GM23338 (cell line): ENCODE results near the gene PRMT7. TPM values are rescaled to one million over a fixed set of nuclear protein-coding genes. Genes with fewer than 3 reads are reported as not detected.
A peak's percentile ranks its signal among the peaks of the same experiment; 100 is the strongest.

Experiments
- ATAC-seq: fragments of 200-7000 bp; cut with Tn5 transposase; 3 replicates; pipeline ENCODE4 v1.9.1; 2020
- DNase-seq: peaks from one replicate; pipeline ENCODE4 v3.0.0-alpha.2; 2015; ENCODE audit warnings: low spot score
- H2AFZ ChIP-seq: fragments of 200-600 bp; sonication (generic); 2 replicates; pipeline ENCODE4 v1.8.0; 2016; ENCODE audit warnings: antibody characterized with exemption, mild to moderate bottlenecking, moderate library complexity
- H3F3A ChIP-seq: fragments of 200-600 bp; sonication (generic); replicated peaks from 2 replicates; pipeline ENCODE4 v1.8.0; 2017; ENCODE audit warnings: antibody characterized with exemption, mixed run types, low read depth
- H3K27ac ChIP-seq: fragments of 200-600 bp; sonication (generic); 2 replicates; pipeline ENCODE4 v1.6.1; 2016; ENCODE audit warnings: low read depth
- H3K27me3 ChIP-seq: fragments of 200-600 bp; sonication (generic); 2 replicates; pipeline ENCODE4 v1.8.0; 2016; ENCODE audit warnings: mild to moderate bottlenecking, mixed run types, moderate library complexity; ENCODE audit not compliant: insufficient read depth
- H3K36me3 ChIP-seq: fragments of 200-600 bp; sonication (generic); 2 replicates; pipeline ENCODE4 v1.8.0; 2016; ENCODE audit warnings: mild to moderate bottlenecking; ENCODE audit not compliant: insufficient read depth
- H3K4me1 ChIP-seq: fragments of 200-600 bp; sonication (generic); 2 replicates; pipeline ENCODE4 v1.8.0; 2016; ENCODE audit warnings: mild to moderate bottlenecking, moderate library complexity; ENCODE audit not compliant: insufficient read depth
- H3K4me2 ChIP-seq: fragments of 200-600 bp; sonication (generic); 2 replicates; pipeline ENCODE4 v1.7.1; 2017; ENCODE audit warnings: mixed run types
- H3K4me3 ChIP-seq: fragments of 200-600 bp; sonication (generic); 2 replicates; pipeline ENCODE4 v1.6.1; 2016; ENCODE audit warnings: mixed run types
- H3K79me2 ChIP-seq: fragments of 200-600 bp; sonication (generic); replicated peaks from 2 replicates; pipeline ENCODE4 v1.8.0; 2017; ENCODE audit warnings: mild to moderate bottlenecking; ENCODE audit not compliant: insufficient read depth
- H3K9me2 ChIP-seq: fragments of 200-600 bp; sonication (generic); 2 replicates; pipeline ENCODE4 v1.8.0; 2017; ENCODE audit not compliant: insufficient read depth
- H4K20me1 ChIP-seq: fragments of 200-600 bp; sonication (generic); replicated peaks from 2 replicates; pipeline ENCODE4 v1.8.0; 2017; ENCODE audit warnings: mild to moderate bottlenecking; ENCODE audit not compliant: insufficient read depth
- H3K27ac Mint-ChIP-seq: 2 replicates; pipeline ENCODE4 v1.8.0; 2020; ENCODE audit warnings: inconsistent platforms, mild to moderate bottlenecking, moderate library complexity, mixed read lengths
- H3K27me3 Mint-ChIP-seq: 3 replicates; pipeline ENCODE4 v1.8.0; 2022; ENCODE audit warnings: low read depth, mild to moderate bottlenecking, moderate library complexity, mixed read lengths, inconsistent platforms; ENCODE audit not compliant: insufficient read depth, poor library complexity
- H3K36me3 Mint-ChIP-seq: 3 replicates; pipeline ENCODE4 v1.8.0; 2021; ENCODE audit warnings: low read depth, mild to moderate bottlenecking, inconsistent platforms, moderate library complexity, mixed read lengths
- H3K4me1 Mint-ChIP-seq: 3 replicates; pipeline ENCODE4 v1.8.0; 2020; ENCODE audit warnings: mild to moderate bottlenecking, inconsistent platforms, mixed read lengths
- H3K4me3 Mint-ChIP-seq: 3 replicates; pipeline ENCODE4 v1.8.0; 2021; ENCODE audit warnings: moderate library complexity, mild to moderate bottlenecking, inconsistent platforms, mixed read lengths
- H3K9me3 Mint-ChIP-seq: 3 replicates; pipeline ENCODE4 v1.8.0; 2020; ENCODE audit warnings: moderate library complexity, mild to moderate bottlenecking, inconsistent platforms, mixed read lengths
- CREB1 ChIP-seq: fragments of 250-450 bp; sonication (Bioruptor Pico); IDR thresholded peaks from 2 replicates; pipeline ENCODE4 v1.5.0; 2020; ENCODE audit warnings: low read depth, mild to moderate bottlenecking, moderate library complexity
- CTCF ChIP-seq, 2 experiments: fragments of 200-600 bp in 1 of 2; sonication (generic) in 1 of 2; conservative IDR thresholded peaks; 2 replicates each; pipeline versions ENCODE4 v1.5.1 to v1.6.1; 2016 to 2017; ENCODE audit warnings: antibody characterized with exemption in 2 of 2, low read depth in 2 of 2, mild to moderate bottlenecking in 2 of 2, moderate library complexity in 1 of 2
- EZH2 ChIP-seq: fragments of 200-600 bp; sonication (generic); IDR thresholded peaks from one replicate; pipeline ENCODE4 v1.8.0; 2017; ENCODE audit warnings: antibody characterized with exemption, mild to moderate bottlenecking, low read depth; ENCODE audit not compliant: unreplicated experiment
- EZH2phosphoT487 ChIP-seq: fragments of 200-600 bp; sonication (generic); IDR thresholded peaks from one replicate; pipeline ENCODE4 v1.8.1; 2018; ENCODE audit warnings: antibody characterized with exemption; ENCODE audit not compliant: unreplicated experiment
- JUNB ChIP-seq: IDR thresholded peaks from one replicate; pipeline ENCODE4 v1.6.1; 2016; ENCODE audit warnings: antibody characterized with exemption; ENCODE audit not compliant: unreplicated experiment
- POLR2AphosphoS5 ChIP-seq: IDR thresholded peaks from 2 replicates; pipeline ENCODE4 v1.6.1; 2016; ENCODE audit warnings: antibody characterized with exemption, low read depth
- STAT1 ChIP-seq: IDR thresholded peaks from one replicate; pipeline ENCODE4 v1.6.1; 2016; ENCODE audit warnings: antibody characterized with exemption; ENCODE audit not compliant: unreplicated experiment
- ZNF114 ChIP-seq: fragments of 250-450 bp; sonication (Bioruptor Pico); IDR thresholded peaks from 2 replicates; pipeline ENCODE4 v1.5.0; 2020; ENCODE audit warnings: mild to moderate bottlenecking, moderate library complexity
- ZNF331 ChIP-seq: fragments of 250-450 bp; sonication (Bioruptor Pico); IDR thresholded peaks from 2 replicates; pipeline ENCODE4 v1.5.0; 2020; ENCODE audit warnings: low read depth, mild to moderate bottlenecking, moderate library complexity
- polyA plus RNA-seq: library from polyadenylated mRNA; unstranded; fragments of >200 nt; fragmentation: Nextera tagmentation; extraction: Ambion mirVana; gene quantifications from 2 replicates; pipeline ENCODE4 v1.2.1, GENCODE V29; 2016
- total RNA-seq: library from RNA; depleted of rRNA; stranded (reverse); fragments of >200 nt; shearing (Covaris generic); gene quantifications from 2 replicates; pipeline ENCODE4 v1.2.3, GENCODE V29; 2014
- TF ChIP-seq, protein P1 (sequence below): IDR thresholded peaks from 2 replicates; pipeline ENCODE4 v1.6.1; 2016; ENCODE audit warnings: antibody characterized with exemption
- TF ChIP-seq, protein P2 (sequence below): IDR thresholded peaks from one replicate; pipeline ENCODE4 v1.6.1; 2018; ENCODE audit warnings: antibody characterized with exemption; ENCODE audit not compliant: unreplicated experiment

The PRMT7 gene
- total and polyA plus RNA-seq, 2 experiments from 2014 or later: 20.2 to 65.3 TPM

DNA sequence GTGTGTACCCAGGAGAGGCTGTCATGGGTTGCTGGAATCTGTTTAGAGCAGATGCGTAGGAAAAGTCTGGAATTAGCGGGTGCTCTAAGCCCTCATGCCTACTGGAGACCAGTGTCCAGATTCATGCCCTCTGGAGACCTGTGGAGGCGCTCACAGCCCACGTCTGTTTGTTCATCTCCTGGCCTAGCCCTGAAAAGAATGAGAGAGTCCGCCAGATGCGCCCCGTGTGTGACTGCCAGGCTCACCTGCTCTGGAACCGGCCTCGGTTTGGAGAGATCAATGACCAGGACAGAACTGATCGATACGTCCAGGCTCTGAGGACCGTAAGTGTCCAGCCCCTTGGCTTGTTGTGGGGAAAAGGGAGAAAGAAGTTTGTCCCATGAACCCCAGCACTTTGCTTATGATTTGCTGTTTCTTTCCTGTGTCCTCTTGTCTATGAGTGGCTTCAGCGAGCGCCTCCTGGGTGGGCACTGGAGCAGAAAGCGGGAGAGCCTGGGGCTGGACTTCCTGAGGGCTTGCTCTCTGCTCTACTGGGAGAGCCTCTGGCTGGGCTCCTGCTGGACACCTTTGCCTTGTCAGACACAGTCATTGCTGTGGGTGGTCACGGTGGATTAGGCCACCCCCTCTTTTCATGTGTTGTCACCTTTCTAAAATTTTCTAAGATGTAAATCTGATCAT lies 35.3 kb downstream of the PRMT7 start:
- H3K9me2 ChIP-seq: no peaks in the 10 kb centered on the region

GRCh38 chr16:68346892-68347480 lies 36.2 kb downstream of the PRMT7 start:
- Histone ChIP-seq H3F3A (peaks cover 8% of the 10 kb centered on the region; the same call in 1 of the 2 replicates), H2AFZ (no peak overlapping the region), H3K27ac (no peak overlapping the region), H3K4me1 (no peaks in the 10 kb centered on the region; the same call in 1 of the 2 replicates), H3K4me2 (no peak overlapping the region), H3K4me3 (no peak overlapping the region), H3K27me3 (no peaks in the 10 kb centered on the region), H3K9me2 (no peaks in the 10 kb centered on the region), H4K20me1 (no peaks in the 10 kb centered on the region; the same call in 1 of the 2 replicates), H3K36me3 (peaks cover 5% of the 10 kb centered on the region; the same call in 1 of the 2 replicates), H3K79me2 (no peaks in the 10 kb centered on the region)
- H3K36me3 Mint-ChIP-seq: peaks cover 59% of the 10 kb centered on the region
- ATAC-seq (no peak), DNase-seq (no peak)
- no peak overlapping the region for H3K27ac Mint-ChIP-seq
- H3K27me3 Mint-ChIP-seq: peaks cover 3% of the 10 kb centered on the region
- H3K4me3 Mint-ChIP-seq: no peak overlapping the region
- no peaks in the 10 kb centered on the region for H3K9me3 Mint-ChIP-seq
- no peaks in the 10 kb centered on the region for H3K4me1 Mint-ChIP-seq
- TF ChIP-seq, protein P1, sequence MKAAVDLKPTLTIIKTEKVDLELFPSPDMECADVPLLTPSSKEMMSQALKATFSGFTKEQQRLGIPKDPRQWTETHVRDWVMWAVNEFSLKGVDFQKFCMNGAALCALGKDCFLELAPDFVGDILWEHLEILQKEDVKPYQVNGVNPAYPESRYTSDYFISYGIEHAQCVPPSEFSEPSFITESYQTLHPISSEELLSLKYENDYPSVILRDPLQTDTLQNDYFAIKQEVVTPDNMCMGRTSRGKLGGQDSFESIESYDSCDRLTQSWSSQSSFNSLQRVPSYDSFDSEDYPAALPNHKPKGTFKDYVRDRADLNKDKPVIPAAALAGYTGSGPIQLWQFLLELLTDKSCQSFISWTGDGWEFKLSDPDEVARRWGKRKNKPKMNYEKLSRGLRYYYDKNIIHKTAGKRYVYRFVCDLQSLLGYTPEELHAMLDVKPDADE: no peak
- TF ChIP-seq STAT1 (no peak), CREB1 (CRISPR knock-in tag) (no peak), JUNB (no peak), ZNF114 (CRISPR knock-in tag) (no peak), EZH2phosphoT487 (no peak), ZNF331 (CRISPR knock-in tag) (no peak), EZH2 (no peak)
- TF ChIP-seq, protein P2, sequence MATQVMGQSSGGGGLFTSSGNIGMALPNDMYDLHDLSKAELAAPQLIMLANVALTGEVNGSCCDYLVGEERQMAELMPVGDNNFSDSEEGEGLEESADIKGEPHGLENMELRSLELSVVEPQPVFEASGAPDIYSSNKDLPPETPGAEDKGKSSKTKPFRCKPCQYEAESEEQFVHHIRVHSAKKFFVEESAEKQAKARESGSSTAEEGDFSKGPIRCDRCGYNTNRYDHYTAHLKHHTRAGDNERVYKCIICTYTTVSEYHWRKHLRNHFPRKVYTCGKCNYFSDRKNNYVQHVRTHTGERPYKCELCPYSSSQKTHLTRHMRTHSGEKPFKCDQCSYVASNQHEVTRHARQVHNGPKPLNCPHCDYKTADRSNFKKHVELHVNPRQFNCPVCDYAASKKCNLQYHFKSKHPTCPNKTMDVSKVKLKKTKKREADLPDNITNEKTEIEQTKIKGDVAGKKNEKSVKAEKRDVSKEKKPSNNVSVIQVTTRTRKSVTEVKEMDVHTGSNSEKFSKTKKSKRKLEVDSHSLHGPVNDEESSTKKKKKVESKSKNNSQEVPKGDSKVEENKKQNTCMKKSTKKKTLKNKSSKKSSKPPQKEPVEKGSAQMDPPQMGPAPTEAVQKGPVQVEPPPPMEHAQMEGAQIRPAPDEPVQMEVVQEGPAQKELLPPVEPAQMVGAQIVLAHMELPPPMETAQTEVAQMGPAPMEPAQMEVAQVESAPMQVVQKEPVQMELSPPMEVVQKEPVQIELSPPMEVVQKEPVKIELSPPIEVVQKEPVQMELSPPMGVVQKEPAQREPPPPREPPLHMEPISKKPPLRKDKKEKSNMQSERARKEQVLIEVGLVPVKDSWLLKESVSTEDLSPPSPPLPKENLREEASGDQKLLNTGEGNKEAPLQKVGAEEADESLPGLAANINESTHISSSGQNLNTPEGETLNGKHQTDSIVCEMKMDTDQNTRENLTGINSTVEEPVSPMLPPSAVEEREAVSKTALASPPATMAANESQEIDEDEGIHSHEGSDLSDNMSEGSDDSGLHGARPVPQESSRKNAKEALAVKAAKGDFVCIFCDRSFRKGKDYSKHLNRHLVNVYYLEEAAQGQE: no peak

More for the DNA sequence above, 35.3 kb downstream of the PRMT7 start:
- H3K4me1 ChIP-seq: no peaks in the 10 kb centered on the region; the same call in 1 of the 2 replicates
- no peak overlapping the region for H3K27ac ChIP-seq
- H3K4me3 ChIP-seq: no peak overlapping the region
- no peaks in the 10 kb centered on the region for H3K4me1 Mint-ChIP-seq
- no peaks in the 10 kb centered on the region for H3K79me2 ChIP-seq
- DNase-seq: no peak
- no peaks in the 10 kb centered on the region for H3K27me3 ChIP-seq
- H3K9me3 Mint-ChIP-seq: no peaks in the 10 kb centered on the region
- ATAC-seq: no peak; the same call in 2 of the 3 replicates
- peaks cover 9% of the 10 kb centered on the region; the same call in 1 of the 2 replicates for H3K36me3 ChIP-seq
- no peak overlapping the region for H3K27ac Mint-ChIP-seq
- no peak overlapping the region for H3K4me3 Mint-ChIP-seq
- no peaks in the 10 kb centered on the region; the same call in 1 of the 2 replicates for H4K20me1 ChIP-seq
- H3K36me3 Mint-ChIP-seq: peaks cover 59% of the 10 kb centered on the region
- H2AFZ ChIP-seq: no peak overlapping the region
- H3K4me2 ChIP-seq: no peak overlapping the region
- H3K27me3 Mint-ChIP-seq: peaks cover 3% of the 10 kb centered on the region
- TF ChIP-seq POLR2AphosphoS5 (no peak), CTCF (conservative IDR thresholded peaks at IDR 0.05; ENCODE audit: low read depth in 2 of 2) (0 out of 4 replicates have a peak, but pooled peaks of 1 of the 2 experiments have one; percentile 10)
- H3F3A ChIP-seq: peaks cover 9% of the 10 kb centered on the region; the same call in 1 of the 2 replicates
